Measurements from ENCODE around the gene PTGES3L. TPM values are rescaled to one million over a fixed set of nuclear protein-coding genes. Genes with fewer than 3 reads are reported as not detected.

PTGES3L gene
- total and polyA plus RNA-seq, 2 of the 13 experiments (the other 11 are each of a cell fraction or from before 2014, with no cell fraction given): 1.2 to 2.9 TPM

- in situ Hi-C loops (cut with HindIII; ENCODE audit: extremely low pct_ligation_motif_present, low pct_unique_long_range_greater_than_20kb): no loop called here
- 20% methylated on average over 5 of the region's 5 CpGs for WGBS (ENCODE audit: low lambda C conversion rate)
- BruUV-seq (replicated peaks): no TSS peak
- H3K4me2 ChIP-seq (ENCODE audit: low read depth, low read length): peak overlapping the region; percentile 81
- peak; percentile 100 for FAIRE-seq
- intact Hi-C loops (cut with micrococcal nuclease; ENCODE audit: unreplicated experiment): loop anchor here (1.0 kb wide), 1 partner anchor 11 kb away; no protein-coding TSS in a partner anchor
- H2AFZ ChIP-seq (ENCODE audit: low read length): no peak overlapping the region
- H4K20me1 ChIP-seq (ENCODE audit: insufficient read depth, low read length): no peaks in the 10 kb centered on the region
- ChIA-PET POLR2A (interaction anchor here (0.8 to 8.3 kb wide), 17 partner anchors 9 to 402 kb away, joined by 3 to 162 read pairs (median 8); partner anchors contain the start of genes RETREG3, RND2, RPL27 and RUNDC1), CTCF (ENCODE audit: low intra/inter-chr PET ratio, low total read pairs) (no interaction called here)
- peak overlapping the region; percentile 97 for H3K27ac ChIP-seq (ENCODE audit: extremely low read length, insufficient read depth, low read length)
- peaks cover 85% of the 10 kb centered on the region for H3K4me1 ChIP-seq (ENCODE audit: insufficient read depth, low read length)
- peak overlapping the region; percentile 82 for H3K9ac ChIP-seq (ENCODE audit: insufficient read depth, low read depth, low read length)
- peak overlapping the region; percentile 47 to 55 (median 51); a peak in 4 of 6 replicates for H3K4me3 ChIP-seq (replicated peaks in 1 of 3; ENCODE audit: insufficient read depth in 1 of 3, low read depth in 2 of 3, low read length in 3 of 3)
- peaks cover 13 to 27% of the 10 kb centered on the region in 2 experiments; a peak in 4 of 5 replicates for H3K36me3 ChIP-seq (replicated peaks in 1 of 2; ENCODE audit: control insufficient read depth in 1 of 2, insufficient read depth in 2 of 2, low read length in 2 of 2)
- peaks cover 7% of the 10 kb centered on the region for H3K79me2 ChIP-seq (ENCODE audit: insufficient read depth, low read length)
- no peaks in the 10 kb centered on the region for H3K9me3 ChIP-seq (ENCODE audit: low read length)
- peak; percentile 81 for ATAC-seq
- peak; percentile 100 for DNase-seq (ENCODE audit: low spot score)
- H3K27me3 ChIP-seq (ENCODE audit: control insufficient read depth in 1 of 2, insufficient read depth in 2 of 2, low read length in 2 of 2): no peaks in the 10 kb centered on the region; a peak in 1 of 5 replicates
- no peak for TF ChIP-seq REXO4 (CRISPR knock-in tag; IDR thresholded peaks at IDR 0.05; ENCODE audit: borderline replicate concordance)
- TF ChIP-seq ZXDC (CRISPR knock-in tag; IDR thresholded peaks at IDR 0.05): no peak
- TF ChIP-seq CAMTA2 (CRISPR knock-in tag; IDR thresholded peaks at IDR 0.05; ENCODE audit: borderline replicate concordance): no peak
- no peak for TF ChIP-seq ZNF841 (CRISPR knock-in tag; IDR thresholded peaks at IDR 0.05; ENCODE audit: borderline replicate concordance)
- TF ChIP-seq PAF1 (CRISPR knock-in tag; IDR thresholded peaks at IDR 0.05): no peak
- no peak; the same call in 1 of the 2 replicates for TF ChIP-seq ZFP36L1 (CRISPR knock-in tag; IDR thresholded peaks at IDR 0.05)
- TF ChIP-seq FOXP1 (IDR thresholded peaks at IDR 0.05): peak; percentile 54; the same call in 1 of the 2 replicates
- peak; percentile 75 for TF ChIP-seq FOXP1 (CRISPR knock-in tag; IDR thresholded peaks at IDR 0.05)
- TF ChIP-seq TERF1 (CRISPR knock-in tag; IDR thresholded peaks at IDR 0.05): no peak
- TF ChIP-seq ZNF780A (CRISPR knock-in tag; IDR thresholded peaks at IDR 0.05): no peak
- TF ChIP-seq MEIS2 (CRISPR knock-in tag; IDR thresholded peaks at IDR 0.05): no peak; the same call in 1 of the 2 replicates
- TF ChIP-seq KDM2A (CRISPR knock-in tag; IDR thresholded peaks at IDR 0.05; ENCODE audit: borderline replicate concordance, low read depth): no peak
- peak; percentile 19; the same call in 1 of the 2 replicates for TF ChIP-seq YEATS4 (CRISPR knock-in tag; IDR thresholded peaks at IDR 0.05; ENCODE audit: borderline replicate concordance)
- TF ChIP-seq NR2F1 (CRISPR knock-in tag; IDR thresholded peaks at IDR 0.05): 0 out of 4 replicates have a peak, but pooled peaks of 1 of the 2 experiments have one; percentile 35
- no peak; the same call in 1 of the 2 replicates for TF ChIP-seq CENPBD1 (CRISPR knock-in tag; IDR thresholded peaks at IDR 0.05; ENCODE audit: borderline replicate concordance, low read depth)
- no peak for TF ChIP-seq HNRNPUL1 (IDR thresholded peaks at IDR 0.05; ENCODE audit: low read depth, low read length)
- TF ChIP-seq ZNF547 (CRISPR knock-in tag; IDR thresholded peaks at IDR 0.05): no peak
- TF ChIP-seq ZNF569 (CRISPR knock-in tag; IDR thresholded peaks at IDR 0.05; ENCODE audit: borderline replicate concordance): no peak
- 0 out of 2 replicates have a peak, but pooled peaks have one; percentile 40 for TF ChIP-seq KLF15 (CRISPR knock-in tag; IDR thresholded peaks at IDR 0.05; ENCODE audit: borderline replicate concordance)
- TF ChIP-seq ZNF761 (CRISPR knock-in tag; conservative IDR thresholded peaks at IDR 0.05): no peak
- no peak for TF ChIP-seq GTF3A (CRISPR knock-in tag; conservative IDR thresholded peaks at IDR 0.05)
These were observed 30.9 kb upstream of the PTGES3L start for GRCh38 chr17:43010667-43011308.

Data from HepG2 (cell line).